Measurements from ENCODE around the gene RBMS1. TPM values are rescaled to one million over a fixed set of nuclear protein-coding genes. Genes with fewer than 3 reads are reported as not detected.

Gene RBMS1
- total and polyA plus RNA-seq, 2 of the 4 experiments (the other 2 are of a cell fraction), result 43.5 to 64.9 TPM

- in situ Hi-C loops (cut with MboI; ENCODE audit: low sequenced_read_pairs), result loop anchor here (5.0 kb wide), 1 partner anchor 667 kb away; no protein-coding TSS in a partner anchor
- H4K20me1 ChIP-seq (ENCODE audit: insufficient read depth, low read length), result peaks cover 71% of the 10 kb centered on the region
- DNase-seq, result no peak
Measured at GRCh38 chr2:160324917-160325316, 168.7 kb downstream of the RBMS1 start.

More at GRCh38 chr2:160324917-160325316, 168.7 kb downstream of the RBMS1 start:
- no peak overlapping the region for H3K56ac ChIP-seq (ENCODE audit: extremely low read depth, insufficient read depth, low read length)
- intact Hi-C loops (cut with micrococcal nuclease) (loop anchor here (2.0 to 5.0 kb wide), 3 partner anchors 82 to 647 kb away; partner anchors contain the start of gene RBMS1), dilution Hi-C loops (cut with HindIII; ENCODE audit: low sequenced_read_pairs, unreplicated experiment) (no loop called here)
- peaks cover 31 to 84% of the 10 kb centered on the region in 2 experiments for H3K79me1 ChIP-seq (ENCODE audit: low read depth in 1 of 2, low read length in 2 of 2)
- H3K4me2 ChIP-seq (ENCODE audit: low read depth, low read length), result no peak overlapping the region
- no peak overlapping the region for H4K8ac ChIP-seq (ENCODE audit: low read depth in 2 of 2, low read length in 2 of 2)
- no peak overlapping the region for H3K9ac ChIP-seq (ENCODE audit: low read depth, low read length)
- no peak overlapping the region for H3K4me3 ChIP-seq (ENCODE audit: insufficient read depth, low read depth, low read length)
- peaks cover 16% of the 10 kb centered on the region for H3K9me1 ChIP-seq (ENCODE audit: insufficient read depth, low read length)
- BruUV-seq (replicated peaks), result no TSS peak
- H2BK20ac ChIP-seq (ENCODE audit: low read depth, low read length), result peak overlapping the region; percentile 20; the same call in 1 of the 2 replicates
- TF ChIP-seq CTCF (conservative IDR thresholded peaks at IDR 0.05; ENCODE audit: low read depth, low read length) (no peak), BHLHE40 (IDR thresholded peaks at IDR 0.05; ENCODE audit: low read depth, low read length) (no peak), POLR2A (IDR thresholded peaks at IDR 0.05; ENCODE audit: low read depth, low read length) (no peak), USF2 (IDR thresholded peaks at IDR 0.05; ENCODE audit: low read depth, low read length) (no peak), SMC3 (IDR thresholded peaks at IDR 0.05; ENCODE audit: low read depth, low read length) (no peak), RFX5 (IDR thresholded peaks at IDR 0.05; ENCODE audit: low read depth, low read length) (no peak), CEBPB (IDR thresholded peaks at IDR 0.05; ENCODE audit: low read depth, low read length) (no peak), NFE2L2 (IDR thresholded peaks at IDR 0.05; ENCODE audit: low read depth, low read length) (no peak), CHD1 (IDR thresholded peaks at IDR 0.05; ENCODE audit: low read depth, low read length) (no peak), FOS (IDR thresholded peaks at IDR 0.05; ENCODE audit: low read depth, low read length) (no peak)
- H3K23ac ChIP-seq (ENCODE audit: low read depth, low read length), result 0 out of 2 replicates have a peak overlapping the region, but pooled peaks have one; percentile 3
- H2BK5ac ChIP-seq (ENCODE audit: low read depth, low read length, poor library complexity, severe bottlenecking), result no peak overlapping the region
- H3K27ac ChIP-seq (ENCODE audit: insufficient read depth, low read length), result no peak overlapping the region
- H3K18ac ChIP-seq (ENCODE audit: low read depth, low read length), result peak overlapping the region; percentile 52; the same call in 1 of the 2 replicates
- H3K9me3 ChIP-seq (ENCODE audit: control insufficient read depth, insufficient read depth, low read length), result no peaks in the 10 kb centered on the region
- no peak overlapping the region for H4K5ac ChIP-seq (ENCODE audit: low read depth, low read length)
- H2BK120ac ChIP-seq (ENCODE audit: low read depth, low read length), result no peak overlapping the region
- H3K4ac ChIP-seq (ENCODE audit: low read depth, low read length), result no peak overlapping the region; the same call in 1 of the 2 replicates
- no CpG with 5 or more reads among the region's 3 CpGs for WGBS, 2 experiments (ENCODE audit: extremely low coverage in 2 of 2, insufficient read length in 1 of 2)
- H4K91ac ChIP-seq (ENCODE audit: insufficient read depth, low read depth, low read length), result 0 out of 2 replicates have a peak overlapping the region, but pooled peaks have one; percentile 24
- H3K36me3 ChIP-seq (ENCODE audit: control insufficient read depth, insufficient read depth, low read length), result peaks cover 3% of the 10 kb centered on the region; the same call in 1 of the 2 replicates
- CTCF ChIA-PET, result interaction anchor here (0.6 to 1.3 kb wide), 9 partner anchors 10 to 646 kb away, joined by 3 to 5 read pairs (median 3); no protein-coding TSS in a partner anchor
- H2BK15ac ChIP-seq (ENCODE audit: low read depth, low read length), result no peak overlapping the region
- H3K14ac ChIP-seq (replicated peaks; ENCODE audit: low read depth, low read length), result no peak overlapping the region; the same call in 1 of the 2 replicates
- peaks cover 19% of the 10 kb centered on the region for H3K4me1 ChIP-seq (ENCODE audit: control insufficient read depth, insufficient read depth, low read length)
- H3K27me3 ChIP-seq (ENCODE audit: control insufficient read depth, insufficient read depth, low read length), result no peaks in the 10 kb centered on the region
- H2AK9ac ChIP-seq (replicated peaks; ENCODE audit: low read depth, low read length, poor library complexity), result no peak overlapping the region
- no peak overlapping the region for H2AFZ ChIP-seq (replicated peaks; ENCODE audit: low read length, poor library complexity)
- POLR2A ChIA-PET (ENCODE audit: unreplicated experiment), result no interaction called here
- ATAC-seq (ENCODE audit: low read depth), result no peak; the same call in 1 of the 2 replicates
- 0 out of 2 replicates have a peak overlapping the region, but pooled peaks have one; percentile 4 for H2AK5ac ChIP-seq (ENCODE audit: low read depth, low read length)

Measured in IMR-90 (cell line).